HL-60 (cell line): ENCODE measurements around the gene ADAMTSL5.
"Not testable (repeated sequence)": the region's sequence is repeated elsewhere in the genome, so short reads cannot be mapped to it uniquely, and the experiment has no call there.

ENCODE experiments used
- DNase-seq, 2 experiments: peaks; one replicate each; pipeline ENCODE4 v3.0.0-alpha.2; 2010 to 2020; ENCODE audit warnings: low read depth in 1 of 2, low spot score in 1 of 2
- H3K27ac ChIP-seq: fragments of 250-450 bp; sonication (Bioruptor Pico); replicated peaks from 2 replicates; pipeline ENCODE4 v1.5.1; 2020; ENCODE audit warnings: mild to moderate bottlenecking, moderate library complexity
- H3K27me3 ChIP-seq: fragments of 250-450 bp; sonication (Bioruptor Pico); 2 replicates; pipeline ENCODE4 v1.5.1; 2021; ENCODE audit warnings: mild to moderate bottlenecking, moderate library complexity; ENCODE audit not compliant: insufficient read depth, poor library complexity, severe bottlenecking
- H3K4me3 ChIP-seq: replicated peaks from 2 replicates; pipeline ENCODE4 v1.5.1; 2011; ENCODE audit warnings: mild to moderate bottlenecking, control low read depth, low read length; ENCODE audit not compliant: insufficient read depth
- GABPA ChIP-seq: IDR thresholded peaks from 2 replicates; pipeline ENCODE4 v1.6.1; 2012; ENCODE audit warnings: low read depth
- REST ChIP-seq: IDR thresholded peaks from 2 replicates; pipeline ENCODE4 v1.6.1; 2012; ENCODE audit warnings: low read depth; ENCODE audit not compliant: insufficient replicate concordance
- SPI1 ChIP-seq: IDR thresholded peaks from 2 replicates; pipeline ENCODE4 v1.6.1; 2012; ENCODE audit warnings: low read depth, mild to moderate bottlenecking, borderline replicate concordance
- TF ChIP-seq, protein P1 (sequence below): IDR thresholded peaks from one replicate; pipeline ENCODE4 v1.5.1; 2011; ENCODE audit warnings: low read length, control low read depth, inconsistent platforms; ENCODE audit not compliant: insufficient read depth

Gene ADAMTSL5

GRCh38 chr19:1503089-1503924, 9.5 kb downstream of the ADAMTSL5 start:
- TF ChIP-seq REST: no peak
- TF ChIP-seq, protein P1, sequence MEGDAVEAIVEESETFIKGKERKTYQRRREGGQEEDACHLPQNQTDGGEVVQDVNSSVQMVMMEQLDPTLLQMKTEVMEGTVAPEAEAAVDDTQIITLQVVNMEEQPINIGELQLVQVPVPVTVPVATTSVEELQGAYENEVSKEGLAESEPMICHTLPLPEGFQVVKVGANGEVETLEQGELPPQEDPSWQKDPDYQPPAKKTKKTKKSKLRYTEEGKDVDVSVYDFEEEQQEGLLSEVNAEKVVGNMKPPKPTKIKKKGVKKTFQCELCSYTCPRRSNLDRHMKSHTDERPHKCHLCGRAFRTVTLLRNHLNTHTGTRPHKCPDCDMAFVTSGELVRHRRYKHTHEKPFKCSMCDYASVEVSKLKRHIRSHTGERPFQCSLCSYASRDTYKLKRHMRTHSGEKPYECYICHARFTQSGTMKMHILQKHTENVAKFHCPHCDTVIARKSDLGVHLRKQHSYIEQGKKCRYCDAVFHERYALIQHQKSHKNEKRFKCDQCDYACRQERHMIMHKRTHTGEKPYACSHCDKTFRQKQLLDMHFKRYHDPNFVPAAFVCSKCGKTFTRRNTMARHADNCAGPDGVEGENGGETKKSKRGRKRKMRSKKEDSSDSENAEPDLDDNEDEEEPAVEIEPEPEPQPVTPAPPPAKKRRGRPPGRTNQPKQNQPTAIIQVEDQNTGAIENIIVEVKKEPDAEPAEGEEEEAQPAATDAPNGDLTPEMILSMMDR: peak; percentile 29

DNA sequence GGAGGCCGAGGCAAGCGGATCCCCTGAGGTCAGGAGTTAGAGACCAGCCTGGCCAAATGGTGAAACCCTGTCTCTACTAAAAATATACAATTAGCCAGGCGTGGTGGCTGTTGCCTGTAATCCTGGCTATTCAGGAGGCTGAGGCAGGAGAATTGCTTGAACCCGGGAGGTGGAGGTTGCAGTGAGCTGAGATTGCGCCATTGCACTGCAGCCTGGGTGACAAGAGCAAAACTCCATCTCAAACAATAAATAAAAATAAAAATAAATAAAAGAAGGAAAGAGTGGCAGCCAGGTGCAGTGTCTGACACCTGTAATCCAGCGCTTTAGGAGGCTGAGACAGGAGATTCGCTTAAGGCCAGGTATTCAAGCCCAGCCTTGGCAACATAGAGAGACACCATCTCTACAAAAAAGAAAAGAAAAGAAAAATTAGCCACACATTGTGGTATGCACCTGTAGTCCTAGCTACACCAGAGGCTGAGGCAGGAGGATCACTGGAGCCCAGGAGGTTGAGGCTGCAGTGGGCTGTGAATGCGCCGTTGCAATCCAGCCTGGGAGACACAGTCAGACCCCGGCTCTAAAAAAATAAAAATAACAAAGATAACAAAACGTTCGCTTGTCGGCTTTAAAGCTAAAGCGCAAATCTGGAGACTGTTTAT, 10.3 kb downstream of the ADAMTSL5 start:
- H3K27ac ChIP-seq: no peak overlapping the region
- no peak for DNase-seq
- peaks cover 14% of the 10 kb centered on the region for H3K27me3 ChIP-seq
- H3K4me3 ChIP-seq: no peak overlapping the region
- TF ChIP-seq SPI1 (no peak), REST (no peak), GABPA (no peak)
- TF ChIP-seq, protein P1: no peak

More at GRCh38 chr19:1503089-1503924, 9.5 kb downstream of the ADAMTSL5 start:
- Histone ChIP-seq H3K27me3 (peaks cover 14% of the 10 kb centered on the region), H3K4me3 (no peak overlapping the region), H3K27ac (no peak overlapping the region)
- peak; percentile 40 to 68 for DNase-seq

DNA sequence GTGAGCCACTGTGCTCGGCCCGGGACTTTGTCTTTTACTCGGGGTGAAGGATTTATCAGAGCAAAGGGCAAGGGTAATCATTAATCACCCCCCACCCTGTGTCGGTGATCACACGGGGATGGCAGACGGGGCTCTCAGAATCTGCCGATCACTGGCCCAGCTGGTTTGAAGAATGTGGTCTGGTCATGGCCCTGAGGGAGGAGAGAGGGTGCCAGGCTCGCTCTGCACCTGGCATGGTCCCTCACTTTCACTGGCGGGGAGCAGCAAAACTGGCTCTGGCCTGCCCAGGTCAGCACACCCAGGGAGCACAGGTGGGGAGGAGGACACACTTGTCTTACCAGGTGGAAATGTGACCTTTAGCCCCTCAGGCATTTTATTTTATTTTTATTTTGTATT, 11.6 kb downstream of the ADAMTSL5 start:
- no peak overlapping the region for H3K27ac ChIP-seq
- no peak for TF ChIP-seq GABPA
- no peak for TF ChIP-seq SPI1
- TF ChIP-seq, protein P1: no peak
- TF ChIP-seq REST: no peak
- H3K27me3 ChIP-seq: peaks cover 14% of the 10 kb centered on the region
- H3K4me3 ChIP-seq: no peak overlapping the region
- no peak for DNase-seq

- not testable (repeated sequence) for DNase-seq
Observed at GRCh38 chr19:1499231-1499630, 13.6 kb downstream of the ADAMTSL5 start.

More at GRCh38 chr19:1499231-1499630, 13.6 kb downstream of the ADAMTSL5 start:
- H3K4me3 ChIP-seq, H3K27ac ChIP-seq: not testable (repeated sequence)
- H3K27me3 ChIP-seq: peaks cover 14% of the 10 kb centered on the region
